DND-41 (cell line): ENCODE measurements around the gene SLCO4A1.
"Not testable (repeated sequence)": the region's sequence is repeated elsewhere in the genome, so short reads cannot be mapped to it uniquely, and the experiment has no call there.

Experiments used
- ATAC-seq: fragments of 200-7000 bp; cut with Tn5 transposase; 3 replicates; pipeline ENCODE4 v1.9.1; 2021; ENCODE audit warnings: low read depth; ENCODE audit not compliant: insufficient read depth
- DNase-seq: peaks from one replicate; pipeline ENCODE4 v3.0.0-alpha.2; 2020
- H2AFZ ChIP-seq: 2 replicates; pipeline ENCODE4 v1.6.0; 2012; ENCODE audit warnings: low read depth, low read length
- H3K27ac ChIP-seq: 2 replicates; pipeline ENCODE4 v1.5.1; 2012; ENCODE audit warnings: low read length, inconsistent platforms
- H3K27me3 ChIP-seq: fragments of 200-600 bp; sonication (generic); 2 replicates; pipeline ENCODE4 v1.6.0; 2012; ENCODE audit warnings: low read length, mild to moderate bottlenecking, inconsistent platforms; ENCODE audit not compliant: insufficient read depth, poor library complexity
- H3K36me3 ChIP-seq: 2 replicates; pipeline ENCODE4 v1.5.1; 2012; ENCODE audit warnings: low read length, inconsistent platforms; ENCODE audit not compliant: insufficient read depth
- H3K4me1 ChIP-seq: 2 replicates; pipeline ENCODE4 v1.5.1; 2012; ENCODE audit warnings: mild to moderate bottlenecking, low read length; ENCODE audit not compliant: insufficient read depth
- H3K4me2 ChIP-seq: 2 replicates; pipeline ENCODE4 v1.6.0; 2012; ENCODE audit warnings: mild to moderate bottlenecking, moderate library complexity, low read length, inconsistent platforms; ENCODE audit not compliant: insufficient read depth
- H3K4me3 ChIP-seq, 2 experiments: fragments of 200-600 bp in 1 of 2; shearing (Covaris generic) in 1 of 2; 2 replicates each; pipeline ENCODE4 v1.5.1; 2012 to 2016; ENCODE audit warnings: inconsistent platforms in 2 of 2, low read length in 2 of 2, mild to moderate bottlenecking in 2 of 2, low read depth in 1 of 2, moderate library complexity in 1 of 2
- H3K79me2 ChIP-seq: 2 replicates; pipeline ENCODE4 v1.6.0; 2012; ENCODE audit warnings: low read length, inconsistent platforms; ENCODE audit not compliant: insufficient read depth
- H3K9ac ChIP-seq: 2 replicates; pipeline ENCODE4 v1.6.0; 2012; ENCODE audit warnings: low read depth, mild to moderate bottlenecking, inconsistent platforms, low read length, moderate library complexity
- H3K9me3 ChIP-seq: 2 replicates; pipeline ENCODE4 v1.5.1; 2012; ENCODE audit warnings: low read length, moderate library complexity, mild to moderate bottlenecking, inconsistent platforms; ENCODE audit not compliant: insufficient read depth, severe bottlenecking
- H4K20me1 ChIP-seq: 2 replicates; pipeline ENCODE4 v1.6.0; 2012; ENCODE audit warnings: low read length; ENCODE audit not compliant: insufficient read depth
- EZH2 ChIP-seq: IDR thresholded peaks from 3 replicates; pipeline ENCODE4 v1.6.1; 2012; ENCODE audit warnings: borderline replicate concordance, low read depth, mild to moderate bottlenecking, moderate library complexity, low read length, inconsistent platforms; ENCODE audit not compliant: severe bottlenecking
- TF ChIP-seq, protein P1 (sequence below): IDR thresholded peaks from 2 replicates; pipeline ENCODE4 v1.5.1; 2012; ENCODE audit warnings: borderline replicate concordance, low read length, moderate library complexity, mild to moderate bottlenecking; ENCODE audit not compliant: poor library complexity, severe bottlenecking; ENCODE audit errors: extremely low read depth

SLCO4A1 gene

DNA sequence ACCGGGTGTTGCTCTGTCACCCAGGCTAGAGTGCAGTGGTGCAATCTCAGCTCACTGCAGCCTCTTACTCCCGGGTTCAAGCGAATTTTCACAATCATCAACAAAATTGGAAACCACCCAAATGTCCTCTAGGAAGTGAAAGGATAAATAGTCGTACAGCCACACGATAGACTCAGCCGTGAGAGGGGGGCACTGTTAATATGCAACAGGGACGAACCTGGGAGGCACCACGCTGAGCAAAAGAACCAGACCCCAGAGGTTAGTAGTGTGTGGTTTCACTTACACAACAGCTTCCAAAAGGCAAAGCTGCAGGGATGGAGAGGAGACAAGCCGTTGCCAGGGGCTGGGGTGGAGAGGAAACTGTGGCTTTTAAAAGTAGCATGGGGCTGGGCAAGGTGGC lies 36.2 kb downstream of the SLCO4A1 start:
- no peak for TF ChIP-seq EZH2
- TF ChIP-seq, protein P1, sequence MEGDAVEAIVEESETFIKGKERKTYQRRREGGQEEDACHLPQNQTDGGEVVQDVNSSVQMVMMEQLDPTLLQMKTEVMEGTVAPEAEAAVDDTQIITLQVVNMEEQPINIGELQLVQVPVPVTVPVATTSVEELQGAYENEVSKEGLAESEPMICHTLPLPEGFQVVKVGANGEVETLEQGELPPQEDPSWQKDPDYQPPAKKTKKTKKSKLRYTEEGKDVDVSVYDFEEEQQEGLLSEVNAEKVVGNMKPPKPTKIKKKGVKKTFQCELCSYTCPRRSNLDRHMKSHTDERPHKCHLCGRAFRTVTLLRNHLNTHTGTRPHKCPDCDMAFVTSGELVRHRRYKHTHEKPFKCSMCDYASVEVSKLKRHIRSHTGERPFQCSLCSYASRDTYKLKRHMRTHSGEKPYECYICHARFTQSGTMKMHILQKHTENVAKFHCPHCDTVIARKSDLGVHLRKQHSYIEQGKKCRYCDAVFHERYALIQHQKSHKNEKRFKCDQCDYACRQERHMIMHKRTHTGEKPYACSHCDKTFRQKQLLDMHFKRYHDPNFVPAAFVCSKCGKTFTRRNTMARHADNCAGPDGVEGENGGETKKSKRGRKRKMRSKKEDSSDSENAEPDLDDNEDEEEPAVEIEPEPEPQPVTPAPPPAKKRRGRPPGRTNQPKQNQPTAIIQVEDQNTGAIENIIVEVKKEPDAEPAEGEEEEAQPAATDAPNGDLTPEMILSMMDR, result no peak

GRCh38 chr20:62679978-62680589 lies 37.8 kb downstream of the SLCO4A1 start:
- ATAC-seq (no peak), DNase-seq (no peak)
- peaks cover 3% of the 10 kb centered on the region; the same call in 1 of the 2 replicates for H3K4me1 ChIP-seq
- H3K36me3 ChIP-seq, result no peaks in the 10 kb centered on the region
- TF ChIP-seq, protein P1, result no peak
- no peak for TF ChIP-seq EZH2
- no peaks in the 10 kb centered on the region for H3K79me2 ChIP-seq
- H3K4me3 ChIP-seq, result no peak overlapping the region
- no peak overlapping the region for H3K4me2 ChIP-seq
- no peaks in the 10 kb centered on the region for H3K27me3 ChIP-seq
- H3K9ac ChIP-seq, result no peak overlapping the region
- no peaks in the 10 kb centered on the region for H3K9me3 ChIP-seq
- H2AFZ ChIP-seq, result no peak overlapping the region
- H3K27ac ChIP-seq, result no peak overlapping the region
- H4K20me1 ChIP-seq, result no peaks in the 10 kb centered on the region

More for the DNA sequence above, 36.2 kb downstream of the SLCO4A1 start:
- Histone ChIP-seq H2AFZ (no peak overlapping the region), H3K9ac (no peak overlapping the region), H3K27ac (no peak overlapping the region), H3K4me1 (peaks cover 3% of the 10 kb centered on the region; the same call in 1 of the 2 replicates), H4K20me1 (peaks cover 1% of the 10 kb centered on the region; the same call in 1 of the 2 replicates), H3K9me3 (no peaks in the 10 kb centered on the region), H3K79me2 (no peaks in the 10 kb centered on the region), H3K27me3 (no peaks in the 10 kb centered on the region), H3K4me3 (no peak overlapping the region), H3K4me2 (no peak overlapping the region), H3K36me3 (no peaks in the 10 kb centered on the region)
- ATAC-seq (peak; percentile 75), DNase-seq (peak; percentile 51)

DNA sequence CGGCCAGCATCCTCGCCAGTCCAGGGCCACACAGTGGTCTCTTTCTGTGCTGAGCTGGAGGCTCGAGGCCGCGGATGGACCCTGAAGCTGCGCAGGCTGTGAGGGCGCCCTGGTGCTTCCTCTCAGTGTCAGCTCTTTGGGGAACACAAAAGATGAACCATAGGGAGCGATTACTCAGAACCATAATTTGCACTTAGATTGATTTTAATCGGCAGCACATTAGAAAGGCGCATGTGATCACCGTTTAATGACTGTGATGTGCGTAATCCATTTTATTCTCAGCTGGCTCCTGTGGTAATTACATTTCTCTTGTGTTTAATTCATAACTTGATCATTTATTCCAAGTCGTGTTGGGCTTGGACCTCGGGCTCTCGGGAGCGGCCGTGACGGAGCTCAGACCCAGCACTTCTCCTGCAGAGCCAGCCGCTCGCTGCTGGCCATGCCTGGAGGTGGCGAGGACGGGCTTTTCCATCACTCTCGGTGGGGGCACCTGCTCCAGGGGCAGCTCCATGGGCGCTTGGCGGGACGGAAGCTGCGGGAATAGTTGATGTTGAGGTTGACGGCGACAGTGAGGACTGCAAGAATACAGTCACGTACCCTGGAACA lies 40.7 kb downstream of the SLCO4A1 start:
- TF ChIP-seq, protein P1, result no peak
- no peak for TF ChIP-seq EZH2
- H3K4me1 ChIP-seq, result peaks cover 3% of the 10 kb centered on the region; the same call in 1 of the 2 replicates
- no peak overlapping the region for H3K4me2 ChIP-seq
- no peak overlapping the region for H3K9ac ChIP-seq
- no peak overlapping the region for H2AFZ ChIP-seq
- DNase-seq (no peak), ATAC-seq (no peak)
- no peaks in the 10 kb centered on the region for H3K27me3 ChIP-seq
- no peaks in the 10 kb centered on the region for H4K20me1 ChIP-seq
- no peak overlapping the region for H3K4me3 ChIP-seq
- no peak overlapping the region for H3K27ac ChIP-seq
- H3K79me2 ChIP-seq, result no peaks in the 10 kb centered on the region
- H3K36me3 ChIP-seq, result no peaks in the 10 kb centered on the region
- H3K9me3 ChIP-seq, result no peaks in the 10 kb centered on the region

DNA sequence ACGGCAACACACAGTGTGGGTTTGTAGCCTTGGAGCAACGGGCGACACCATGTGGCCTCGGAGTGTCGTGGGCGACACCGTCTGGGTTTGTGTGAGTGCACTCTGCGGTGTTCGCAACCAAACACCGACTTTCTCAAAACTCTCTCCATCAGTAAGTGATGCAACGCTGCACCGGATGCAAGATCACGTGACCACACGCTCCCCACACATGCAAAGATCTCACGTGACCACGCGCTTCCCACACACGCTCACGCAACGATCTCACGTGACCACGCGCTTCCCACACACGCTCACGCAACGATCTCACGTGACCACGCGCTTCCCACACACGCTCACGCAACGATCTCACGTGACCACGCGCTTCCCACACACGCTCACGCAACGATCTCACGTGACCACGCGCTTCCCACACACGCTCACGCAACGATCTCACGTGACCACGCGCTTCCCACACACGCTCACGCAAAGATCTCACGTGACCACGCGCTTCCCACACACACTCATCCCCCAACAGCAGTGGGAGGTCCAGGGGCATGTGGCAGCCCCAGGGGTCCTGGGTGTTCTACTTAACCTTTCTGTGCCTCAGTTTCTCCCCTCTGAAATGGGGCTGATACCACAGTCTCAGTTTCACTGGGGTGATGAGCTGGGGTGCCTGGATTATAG lies 41.5 kb downstream of the SLCO4A1 start:
- not testable (repeated sequence) for DNase-seq, H3K4me3 ChIP-seq, H4K20me1 ChIP-seq, H3K4me1 ChIP-seq, ATAC-seq, H3K4me2 ChIP-seq, H3K27me3 ChIP-seq, H3K9ac ChIP-seq, H3K27ac ChIP-seq, H2AFZ ChIP-seq, H3K9me3 ChIP-seq, H3K36me3 ChIP-seq, H3K79me2 ChIP-seq
